ENCODE data around the gene KAT8. TPM values are rescaled to one million over a fixed set of nuclear protein-coding genes. Genes with fewer than 3 reads are reported as not detected.

The KAT8 gene
- total and polyA plus RNA-seq, 8 donors, result 31.5 to 71.7 (median 38.2) TPM

DNA sequence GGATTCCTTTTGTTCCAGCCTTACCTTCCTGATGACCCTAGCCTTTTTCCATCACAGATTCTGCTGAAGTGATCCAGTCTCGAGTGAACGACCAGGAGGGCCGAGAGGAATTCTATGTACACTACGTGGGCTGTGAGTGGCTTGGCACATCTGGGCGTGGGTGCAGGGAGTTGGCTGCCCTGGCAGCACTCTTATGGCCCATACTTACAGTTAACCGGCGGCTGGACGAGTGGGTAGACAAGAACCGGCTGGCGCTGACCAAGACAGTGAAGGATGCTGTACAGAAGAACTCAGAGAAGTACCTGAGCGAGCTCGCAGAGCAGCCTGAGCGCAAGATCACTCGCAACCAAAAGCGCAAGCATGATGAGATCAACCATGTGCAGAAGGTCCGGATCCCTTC is 2.7 kb downstream of the KAT8 start:
- intact Hi-C loops (cut with DNase I), result no loop called here
- 89 to 96% methylated on average over 16 of the region's 16 CpGs for WGBS, 2 donors

GRCh38 chr16:31125844-31126243 is 8.4 kb downstream of the KAT8 start:
- FAIRE-seq (no peak), DNase-seq (no peak), ATAC-seq (no peak)
- 96% methylated on average over 3 of the region's 3 CpGs for WGBS, 2 donors
- no peak overlapping the region for H3K27ac ChIP-seq
- H3K27me3 ChIP-seq, result no peaks in the 10 kb centered on the region
- no peak for TF ChIP-seq CTCF (IDR thresholded peaks at IDR 0.05)
- H3K9me3 ChIP-seq, result no peaks in the 10 kb centered on the region
- intact Hi-C loops (cut with DNase I), result no loop called here
- no peak overlapping the region for H3K4me3 ChIP-seq
- peaks cover 32 to 39% (median 35%) of the 10 kb centered on the region in 3 donors for H3K4me1 ChIP-seq
- peaks cover 0 to 16% (median 0%) of the 10 kb centered on the region in 3 donors for H3K36me3 ChIP-seq

More for the DNA sequence above, 2.7 kb downstream of the KAT8 start:
- no peak for FAIRE-seq
- Histone ChIP-seq H3K27ac (no peak overlapping the region), H3K4me1 (peaks cover 11 to 15% (median 15%) of the 10 kb centered on the region in 3 donors), H3K36me3 (peaks cover 0 to 26% (median 11%) of the 10 kb centered on the region in 3 donors), H3K4me3 (no peak overlapping the region), H3K27me3 (no peaks in the 10 kb centered on the region), H3K9me3 (no peaks in the 10 kb centered on the region)
- TF ChIP-seq CTCF (IDR thresholded peaks at IDR 0.05), result no peak
- peak in 3 of 6 donors; percentile 18 to 65 (median 24) for DNase-seq
- no peak for ATAC-seq

DNA sequence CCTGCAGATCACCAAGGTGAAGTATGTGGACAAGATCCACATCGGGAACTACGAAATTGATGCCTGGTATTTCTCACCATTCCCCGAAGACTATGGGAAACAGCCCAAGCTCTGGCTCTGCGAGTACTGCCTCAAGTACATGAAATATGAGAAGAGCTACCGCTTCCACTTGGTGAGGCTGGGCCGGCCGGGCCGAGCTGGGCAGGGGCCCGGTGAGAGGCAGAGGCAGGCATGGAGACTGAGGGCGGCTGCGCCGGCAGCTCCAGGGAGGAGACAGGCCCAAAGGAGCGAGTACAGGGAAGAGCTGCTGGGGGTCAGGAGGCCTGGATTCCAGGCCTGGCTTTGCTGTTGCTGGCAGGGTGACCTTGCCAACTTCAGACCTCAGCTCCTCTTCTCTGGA is 9.7 kb downstream of the KAT8 start:
- Histone ChIP-seq H3K27ac (peak overlapping the region; percentile 16 to 96 (median 90)), H3K36me3 (peaks cover 0 to 8% (median 0%) of the 10 kb centered on the region in 3 donors), H3K4me3 (no peak overlapping the region), H3K4me1 (peaks cover 45 to 50% (median 47%) of the 10 kb centered on the region in 3 donors), H3K27me3 (no peaks in the 10 kb centered on the region), H3K9me3 (no peaks in the 10 kb centered on the region)
- ATAC-seq, result no peak
- peak in 2 of 6 donors; percentile 6 to 27 for DNase-seq
- 92 to 93% methylated on average over 13 of the region's 13 CpGs for WGBS, 2 donors
- intact Hi-C loops (cut with DNase I), result no loop called here
- FAIRE-seq, result no peak
- no peak for TF ChIP-seq CTCF (IDR thresholded peaks at IDR 0.05)

DNA sequence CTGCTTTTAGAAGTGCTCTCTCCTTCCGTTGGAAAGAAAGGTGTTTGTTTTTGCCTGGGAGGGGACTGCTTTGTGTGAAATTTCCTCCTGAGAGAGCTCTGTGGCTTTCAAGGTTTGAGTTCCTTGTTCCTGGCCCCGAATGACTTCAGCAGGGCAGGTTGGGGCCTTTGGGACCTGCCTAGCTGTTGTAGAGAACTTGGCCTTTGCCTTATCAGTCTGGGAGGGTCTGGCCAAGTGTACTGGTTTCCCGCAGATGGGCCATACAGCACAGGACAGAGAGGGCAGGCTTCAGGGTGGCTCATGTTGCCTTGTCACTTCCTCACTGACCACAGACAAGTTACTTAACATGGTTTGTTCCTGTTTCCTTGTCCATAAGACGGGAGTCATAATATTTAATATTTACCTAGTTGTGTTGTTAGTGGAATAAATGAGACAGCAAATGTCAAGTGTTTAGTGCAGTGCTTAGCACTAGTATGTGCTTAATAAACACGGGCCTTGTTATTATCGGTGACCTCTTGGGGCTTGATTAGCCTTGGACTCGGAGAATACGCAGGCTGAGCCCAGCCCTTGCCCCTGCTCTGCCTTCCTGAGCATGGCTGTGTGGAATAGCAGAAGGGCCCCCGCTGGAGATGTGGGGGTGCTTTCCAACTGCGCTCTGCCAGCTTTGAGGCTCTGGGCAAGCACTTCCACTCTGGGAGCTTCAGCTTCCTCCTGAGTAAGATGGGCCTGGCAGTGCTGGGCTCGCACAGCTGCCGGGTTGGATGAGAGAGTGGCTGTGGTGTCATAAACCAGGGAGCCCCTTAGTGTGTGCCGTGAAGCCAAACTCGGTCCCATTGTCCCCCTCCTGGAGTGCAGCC is 11.5 kb downstream of the KAT8 start:
- Histone ChIP-seq H3K36me3 (peaks cover 0 to 11% (median 6%) of the 10 kb centered on the region in 3 donors), H3K27me3 (no peaks in the 10 kb centered on the region), H3K4me3 (no peak overlapping the region), H3K4me1 (peaks cover 49 to 59% (median 56%) of the 10 kb centered on the region in 3 donors), H3K27ac (peak overlapping the region; percentile 67 to 96 (median 90)), H3K9me3 (no peaks in the 10 kb centered on the region)
- TF ChIP-seq CTCF (IDR thresholded peaks at IDR 0.05), result no peak
- ATAC-seq (peak; percentile 14 to 64 (median 46)), DNase-seq (peak in 5 of 6 donors; percentile 57 to 77 (median 68)), FAIRE-seq (no peak)
- intact Hi-C loops (cut with DNase I), result no loop called here
- 34 to 35% methylated on average over 14 of the region's 14 CpGs for WGBS, 2 donors
